IgD-negative memory B cell (primary cell): ENCODE data around the gene NKX6-2. TPM values are rescaled to one million over a fixed set of nuclear protein-coding genes. Genes with fewer than 3 reads are reported as not detected.
"Not testable (repeated sequence)": the region's sequence is repeated elsewhere in the genome, so short reads cannot be mapped to it uniquely, and the experiment has no call there.

ENCODE experiments used
- H3K27ac Mint-ChIP-seq, 3 donors: one replicate each; pipeline ENCODE4 v1.8.0; 2020 to 2022; ENCODE audit warnings: mild to moderate bottlenecking in 3 of 3, mixed read lengths in 3 of 3, moderate library complexity in 1 of 3
- H3K27me3 Mint-ChIP-seq: one replicate; pipeline ENCODE4 v1.8.0; 2021; ENCODE audit warnings: mixed read lengths
- H3K36me3 Mint-ChIP-seq: one replicate; pipeline ENCODE4 v1.8.0; 2020; ENCODE audit warnings: mild to moderate bottlenecking, mixed read lengths
- H3K4me1 Mint-ChIP-seq, 3 donors: one replicate each; pipeline ENCODE4 v1.8.0; 2020 to 2022; ENCODE audit warnings: mixed read lengths in 3 of 3, mild to moderate bottlenecking in 1 of 3
- H3K4me3 Mint-ChIP-seq, 4 donors: one replicate each; pipeline ENCODE4 v1.8.0; 2020 to 2022; ENCODE audit warnings: mild to moderate bottlenecking in 4 of 4, mixed read lengths in 4 of 4, moderate library complexity in 3 of 4
- H3K9me3 Mint-ChIP-seq, 3 donors: one replicate each; pipeline ENCODE4 v1.8.0; 2020 to 2021; ENCODE audit warnings: mixed read lengths in 3 of 3, mild to moderate bottlenecking in 1 of 3
- polyA plus RNA-seq: library from polyadenylated mRNA; unstranded; fragments of 300-500 nt; fragmentation: Illumina TruSeq; gene quantifications from one replicate; pipeline ENCODE4 v1.2.3, GENCODE V29; 2021

The NKX6-2 gene
- polyA plus RNA-seq, 1 donor from 2014 or later: not detected

- H3K4me3 Mint-ChIP-seq: no peak overlapping the region
- H3K27ac Mint-ChIP-seq: no peak overlapping the region
- H3K4me1 Mint-ChIP-seq: no peaks in the 10 kb centered on the region
- H3K27me3 Mint-ChIP-seq: no peaks in the 10 kb centered on the region
- peaks cover 0 to 6% (median 0%) of the 10 kb centered on the region in 3 donors for H3K9me3 Mint-ChIP-seq
- peaks cover 8% of the 10 kb centered on the region for H3K36me3 Mint-ChIP-seq
These were observed 35.0 kb downstream of the NKX6-2 start for GRCh38 chr10:132750936-132751335.

DNA sequence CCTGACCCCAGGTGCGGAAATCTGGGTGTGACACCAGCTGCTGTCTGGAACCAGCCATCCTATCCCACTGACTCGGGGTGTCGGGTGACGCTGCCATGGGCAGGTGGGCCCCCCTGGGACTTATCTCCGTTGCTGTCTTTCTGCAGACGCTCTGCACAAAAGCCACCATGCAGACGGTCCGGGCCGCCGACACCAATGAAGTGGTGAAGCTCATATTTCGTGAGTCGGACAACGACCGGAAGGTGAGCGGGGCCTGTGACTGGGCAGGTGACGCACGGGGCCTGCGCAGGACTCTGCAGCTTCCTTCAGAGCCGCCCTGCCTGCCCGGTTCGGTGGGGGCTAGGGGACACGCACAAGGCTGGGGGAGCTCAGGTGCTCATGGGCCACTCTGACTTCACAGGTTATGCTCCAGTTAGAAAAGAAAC, 36.6 kb downstream of the NKX6-2 start:
- no peaks in the 10 kb centered on the region for H3K4me1 Mint-ChIP-seq
- H3K27ac Mint-ChIP-seq: no peak overlapping the region
- H3K4me3 Mint-ChIP-seq: no peak overlapping the region
- peaks cover 2% of the 10 kb centered on the region for H3K36me3 Mint-ChIP-seq
- no peaks in the 10 kb centered on the region for H3K9me3 Mint-ChIP-seq
- no peaks in the 10 kb centered on the region for H3K27me3 Mint-ChIP-seq

DNA sequence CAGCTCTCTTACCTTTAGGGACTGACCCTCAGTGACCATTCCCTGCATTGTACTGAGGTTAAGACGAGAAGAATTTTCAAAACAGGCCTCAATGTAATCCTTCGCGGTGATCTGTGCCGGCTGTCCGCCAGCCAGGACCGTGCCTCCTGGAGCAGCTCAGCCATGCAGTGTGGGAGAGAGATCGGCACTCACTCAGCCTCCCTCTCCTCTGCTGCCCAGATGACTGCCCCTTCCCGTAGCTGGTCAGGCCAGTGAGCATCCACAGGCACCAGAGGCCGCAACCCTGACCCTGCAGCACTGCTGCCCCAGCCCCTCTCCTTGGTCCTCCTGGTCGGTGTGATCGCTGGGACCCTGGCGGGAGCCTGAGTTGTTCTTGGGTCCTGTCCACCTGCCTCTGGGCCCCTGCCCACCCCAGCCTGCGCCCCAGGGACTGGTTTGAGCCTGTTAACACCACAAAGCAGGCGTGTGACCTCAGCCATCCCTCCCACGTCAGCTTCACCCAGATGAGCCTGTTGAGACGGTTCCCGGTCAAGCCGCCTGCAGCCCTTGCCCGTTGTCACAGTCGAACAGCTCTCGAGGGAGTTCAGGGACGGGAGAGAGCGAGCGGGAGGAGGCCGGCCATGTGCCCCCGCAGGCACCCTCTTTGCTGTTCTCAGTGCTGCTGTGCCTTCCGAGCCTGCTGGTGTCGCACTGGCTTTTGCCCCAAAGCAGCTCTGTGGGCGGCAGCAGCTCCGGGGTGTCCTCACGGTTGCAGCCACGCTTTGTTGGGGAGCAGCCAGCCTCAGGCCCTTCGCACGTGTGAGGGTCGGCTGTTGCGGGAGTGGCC, 37.2 kb downstream of the NKX6-2 start:
- Mint-ChIP-seq H3K27me3 (no peaks in the 10 kb centered on the region), H3K4me3 (no peak overlapping the region), H3K4me1 (no peaks in the 10 kb centered on the region), H3K27ac (no peak overlapping the region), H3K36me3 (peaks cover 2% of the 10 kb centered on the region), H3K9me3 (no peaks in the 10 kb centered on the region)

DNA sequence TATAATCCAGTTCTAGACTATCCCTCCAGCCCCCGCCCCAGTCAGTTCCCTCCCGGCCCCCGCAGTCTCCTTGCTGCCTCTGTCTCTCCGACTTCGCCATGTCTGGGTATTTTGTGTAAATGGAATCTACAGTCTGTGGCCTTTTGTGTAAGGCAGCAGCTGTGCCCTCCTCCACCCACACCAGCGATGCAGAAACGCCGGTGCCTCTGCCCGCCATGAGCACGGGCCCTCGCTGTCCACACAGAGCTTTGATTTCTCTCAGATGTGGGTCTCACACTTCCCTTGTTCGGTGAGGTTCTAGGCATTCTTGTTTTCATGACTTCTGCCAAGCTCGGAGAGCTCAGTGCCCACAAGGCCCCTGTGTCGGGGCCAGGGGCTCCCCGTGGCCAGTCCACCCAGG, 37.8 kb downstream of the NKX6-2 start:
- H3K36me3 Mint-ChIP-seq: no peaks in the 10 kb centered on the region
- H3K4me3 Mint-ChIP-seq: no peak overlapping the region
- H3K27me3 Mint-ChIP-seq: no peaks in the 10 kb centered on the region
- no peaks in the 10 kb centered on the region for H3K4me1 Mint-ChIP-seq
- no peak overlapping the region for H3K27ac Mint-ChIP-seq
- no peaks in the 10 kb centered on the region for H3K9me3 Mint-ChIP-seq

GRCh38 chr10:132746801-132747625, 38.9 kb downstream of the NKX6-2 start:
- Mint-ChIP-seq H3K27me3 (no peaks in the 10 kb centered on the region), H3K4me1 (no peaks in the 10 kb centered on the region), H3K4me3 (no peak overlapping the region), H3K27ac (no peak overlapping the region), H3K9me3 (no peaks in the 10 kb centered on the region), H3K36me3 (peaks cover 1% of the 10 kb centered on the region)

- no peaks in the 10 kb centered on the region for H3K27me3 Mint-ChIP-seq
- peaks cover 3% of the 10 kb centered on the region for H3K36me3 Mint-ChIP-seq
- no peaks in the 10 kb centered on the region for H3K4me1 Mint-ChIP-seq
- no peak overlapping the region for H3K27ac Mint-ChIP-seq
- H3K9me3 Mint-ChIP-seq: no peaks in the 10 kb centered on the region
- no peak overlapping the region for H3K4me3 Mint-ChIP-seq
These were observed 39.6 kb downstream of the NKX6-2 start for GRCh38 chr10:132746386-132746785.

DNA sequence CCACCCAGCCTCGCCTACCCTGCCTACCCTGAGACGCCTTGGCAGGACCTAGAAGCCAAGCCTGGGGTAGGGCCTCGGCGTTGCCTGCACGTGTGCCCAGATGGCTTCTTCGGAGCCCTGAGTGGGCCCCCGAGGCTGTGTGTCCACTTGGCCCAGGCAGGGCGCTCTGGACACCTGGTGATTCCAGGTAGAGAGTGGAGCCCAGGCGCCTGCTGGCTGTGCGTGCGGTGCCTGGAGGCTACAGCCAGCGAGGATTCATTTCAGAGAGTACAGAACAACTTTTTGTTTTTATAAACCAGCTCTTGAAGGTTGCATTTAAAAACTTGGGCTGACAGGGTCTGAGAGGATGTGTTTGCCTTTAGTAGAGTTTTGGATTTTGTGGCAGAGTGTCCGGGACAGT, 40.0 kb downstream of the NKX6-2 start:
- no peaks in the 10 kb centered on the region for H3K4me1 Mint-ChIP-seq
- peaks cover 3% of the 10 kb centered on the region for H3K36me3 Mint-ChIP-seq
- H3K27me3 Mint-ChIP-seq: no peaks in the 10 kb centered on the region
- H3K4me3 Mint-ChIP-seq: no peak overlapping the region
- H3K27ac Mint-ChIP-seq: no peak overlapping the region
- no peaks in the 10 kb centered on the region for H3K9me3 Mint-ChIP-seq

DNA sequence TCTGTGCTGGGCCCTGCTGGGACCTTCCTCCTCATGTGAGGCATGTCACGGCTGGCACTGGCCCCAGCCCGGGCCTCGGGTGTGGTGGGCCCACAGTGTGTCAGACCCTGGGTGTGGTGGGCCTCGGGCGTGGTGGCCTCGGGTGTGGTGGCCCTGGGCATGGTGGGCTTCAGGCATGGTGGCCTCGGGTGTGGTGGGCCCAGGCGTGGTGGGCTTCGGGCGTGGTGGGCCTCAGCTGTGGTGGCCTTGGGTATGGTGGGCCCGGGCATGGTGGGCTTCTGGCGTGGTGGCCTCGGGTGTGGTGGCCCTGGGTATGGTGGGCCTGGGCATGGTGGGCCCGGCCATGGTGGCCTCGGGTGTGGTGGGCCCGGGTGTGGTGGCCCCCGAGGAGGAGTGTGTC, 40.4 kb downstream of the NKX6-2 start:
- Mint-ChIP-seq H3K27ac (no peak overlapping the region), H3K27me3 (no peaks in the 10 kb centered on the region), H3K4me3 (no peak overlapping the region), H3K9me3 (no peaks in the 10 kb centered on the region), H3K36me3 (peaks cover 3% of the 10 kb centered on the region), H3K4me1 (no peaks in the 10 kb centered on the region)

- no peaks in the 10 kb centered on the region for H3K4me1 Mint-ChIP-seq
- no peaks in the 10 kb centered on the region for H3K9me3 Mint-ChIP-seq
- H3K27ac Mint-ChIP-seq: no peak overlapping the region
- no peaks in the 10 kb centered on the region for H3K27me3 Mint-ChIP-seq
- no peak overlapping the region for H3K4me3 Mint-ChIP-seq
- peaks cover 3% of the 10 kb centered on the region for H3K36me3 Mint-ChIP-seq
These were observed 41.1 kb downstream of the NKX6-2 start for GRCh38 chr10:132744839-132745238.

- Mint-ChIP-seq H3K4me3 (no peak overlapping the region), H3K36me3 (peaks cover 3% of the 10 kb centered on the region), H3K4me1 (no peaks in the 10 kb centered on the region), H3K27me3 (no peaks in the 10 kb centered on the region), H3K27ac (no peak overlapping the region), H3K9me3 (no peaks in the 10 kb centered on the region)
These were observed 41.9 kb downstream of the NKX6-2 start for GRCh38 chr10:132743925-132744490.

- not testable (repeated sequence) for H3K27ac Mint-ChIP-seq, H3K4me3 Mint-ChIP-seq, H3K36me3 Mint-ChIP-seq, H3K27me3 Mint-ChIP-seq, H3K4me1 Mint-ChIP-seq, H3K9me3 Mint-ChIP-seq
These were observed 42.6 kb downstream of the NKX6-2 start for GRCh38 chr10:132743196-132743924.

GRCh38 chr10:132742837-132743194, 43.1 kb downstream of the NKX6-2 start:
- H3K27me3 Mint-ChIP-seq: no peaks in the 10 kb centered on the region
- H3K4me1 Mint-ChIP-seq: no peaks in the 10 kb centered on the region
- H3K9me3 Mint-ChIP-seq: no peaks in the 10 kb centered on the region
- H3K36me3 Mint-ChIP-seq: peaks cover 3% of the 10 kb centered on the region
- no peak overlapping the region for H3K27ac Mint-ChIP-seq
- H3K4me3 Mint-ChIP-seq: no peak overlapping the region

GRCh38 chr10:132742167-132742836, 43.6 kb downstream of the NKX6-2 start:
- H3K27me3 Mint-ChIP-seq: no peaks in the 10 kb centered on the region
- no peaks in the 10 kb centered on the region for H3K9me3 Mint-ChIP-seq
- H3K4me1 Mint-ChIP-seq: no peaks in the 10 kb centered on the region
- H3K4me3 Mint-ChIP-seq: peak overlapping the region in 1 of 4 donors; percentile 30
- H3K27ac Mint-ChIP-seq: no peak overlapping the region
- H3K36me3 Mint-ChIP-seq: peaks cover 3% of the 10 kb centered on the region

DNA sequence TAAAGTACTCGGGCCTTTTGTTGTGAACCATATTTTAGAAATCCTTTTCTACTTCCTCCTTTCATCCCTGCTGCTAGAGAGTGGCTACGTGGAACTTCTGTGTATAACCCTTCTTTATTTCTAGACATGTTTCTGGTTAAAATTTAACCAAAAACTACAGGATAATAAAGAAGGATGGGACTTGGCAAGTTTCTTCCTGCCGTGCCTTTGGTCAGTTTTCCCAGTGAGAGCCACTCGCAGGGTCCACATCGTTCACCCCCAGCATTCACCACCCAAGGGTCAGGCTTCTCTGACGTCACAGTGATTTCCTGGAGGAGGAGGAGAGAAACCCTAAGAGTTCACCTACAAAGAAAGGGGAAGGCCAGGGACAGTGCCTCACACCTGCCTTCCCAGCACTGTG, 45.4 kb downstream of the NKX6-2 start:
- Mint-ChIP-seq H3K36me3 (peaks cover 3% of the 10 kb centered on the region), H3K4me3 (no peak overlapping the region), H3K27ac (no peak overlapping the region), H3K27me3 (no peaks in the 10 kb centered on the region), H3K9me3 (no peaks in the 10 kb centered on the region), H3K4me1 (no peaks in the 10 kb centered on the region)

DNA sequence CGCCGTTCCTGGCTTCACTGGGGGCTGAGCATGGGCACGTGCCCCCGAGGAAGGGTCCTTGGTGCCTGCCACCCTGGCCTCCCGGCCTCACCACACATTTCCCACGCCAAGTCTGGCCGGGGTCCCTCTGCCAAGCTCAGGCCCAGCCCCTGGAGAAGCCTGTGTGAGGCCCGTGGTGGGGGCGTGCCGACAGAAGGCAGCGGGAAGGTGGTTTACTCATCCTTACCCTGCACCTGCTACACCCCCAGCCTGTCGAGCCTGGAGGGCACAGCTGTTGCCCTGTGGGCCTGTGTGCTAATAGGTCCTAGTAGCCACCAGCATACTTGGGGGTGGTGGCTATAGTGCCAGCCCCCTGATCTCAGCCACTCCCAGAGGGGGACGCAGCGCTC, 46.7 kb downstream of the NKX6-2 start:
- Mint-ChIP-seq H3K27me3 (no peaks in the 10 kb centered on the region), H3K9me3 (no peaks in the 10 kb centered on the region), H3K27ac (no peak overlapping the region), H3K4me1 (no peaks in the 10 kb centered on the region), H3K36me3 (peaks cover 3% of the 10 kb centered on the region), H3K4me3 (no peak overlapping the region)
